K562 (cell line): ENCODE measurements around the gene HJV. TPM values are rescaled to one million over a fixed set of nuclear protein-coding genes. Genes with fewer than 3 reads are reported as not detected.
A peak's percentile ranks its signal among the peaks of the same experiment; 100 is the strongest.

Source experiments
- BRD9 ChIP-seq: fragments of 450-650 bp; IDR thresholded peaks from 2 replicates; pipeline ENCODE4 v1.6.1; 2018; ENCODE audit warnings: low read depth; ENCODE audit not compliant: partially characterized antibody
- EGR1 ChIP-seq: fragments of 450-650 bp; conservative IDR thresholded peaks from 2 replicates; pipeline ENCODE4 v1.6.1; 2017; ENCODE audit warnings: mild to moderate bottlenecking
- FOXA3 ChIP-seq, 2 experiments: fragments of 450-650 bp in 1 of 2; sonication (generic) in 1 of 2; formaldehyde crosslinking; IDR thresholded peaks in 1 of 2; conservative IDR thresholded peaks in 1 of 2; 2 replicates each; pipeline versions ENCODE4 v1.4.0 to v1.8.0; 2020 to 2022; ENCODE audit warnings: mild to moderate bottlenecking in 2 of 2, missing genetic modification reagents in 1 of 2
- FOXK2 ChIP-seq, 2 experiments: fragments of 450-650 bp; IDR thresholded peaks in 1 of 2; conservative IDR thresholded peaks in 1 of 2; 2 replicates each; pipeline ENCODE4 v1.6.1; 2016; ENCODE audit warnings: low read depth in 2 of 2, mild to moderate bottlenecking in 1 of 2
- MEF2A ChIP-seq: IDR thresholded peaks from 2 replicates; pipeline ENCODE4 v1.6.1; 2011; ENCODE audit warnings: low read depth, mild to moderate bottlenecking, low read length, moderate library complexity; ENCODE audit not compliant: control insufficient read depth
- NCOR1 ChIP-seq: fragments of 450-650 bp; IDR thresholded peaks from 2 replicates; pipeline ENCODE4 v1.6.1; 2016; ENCODE audit warnings: mild to moderate bottlenecking, moderate library complexity
- POLR2AphosphoS5 ChIP-seq: IDR thresholded peaks from 2 replicates; pipeline ENCODE4 v1.6.1; 2011; ENCODE audit warnings: mild to moderate bottlenecking, low read depth, low read length, moderate library complexity; ENCODE audit not compliant: control insufficient read depth, insufficient read depth
- PRDM10 ChIP-seq: fragments of 450-650 bp; IDR thresholded peaks from 2 replicates; pipeline ENCODE4 v1.6.1; 2018; ENCODE audit not compliant: partially characterized antibody
- RBBP5 ChIP-seq: fragments of 200-600 bp; sonication (generic); IDR thresholded peaks from 2 replicates; pipeline ENCODE4 v1.6.1; 2012; ENCODE audit warnings: borderline replicate concordance, mild to moderate bottlenecking, low read length, control low read depth, inconsistent platforms; ENCODE audit not compliant: insufficient read depth, poor library complexity, severe bottlenecking
- SMAD4 ChIP-seq: fragments of 250-450 bp; sonication (Bioruptor Pico); conservative IDR thresholded peaks from 2 replicates; pipeline ENCODE4 v1.8.0; 2021; ENCODE audit warnings: inconsistent platforms, mild to moderate bottlenecking, moderate library complexity
- TAF1 ChIP-seq: IDR thresholded peaks from 2 replicates; pipeline ENCODE4 v1.6.1; 2011; ENCODE audit warnings: mild to moderate bottlenecking, low read length, moderate library complexity; ENCODE audit not compliant: insufficient read depth, control insufficient read depth, severe bottlenecking; ENCODE audit errors: extremely low read depth
- ZC3H11A ChIP-seq: IDR thresholded peaks from 2 replicates; pipeline ENCODE4 v1.6.1; 2012; ENCODE audit warnings: low read depth, low read length, improper control_type of control experiment
- ZNF143 ChIP-seq: sonication (generic); formaldehyde crosslinking; IDR thresholded peaks from 2 replicates; pipeline ENCODE4 v1.9.0; 2022; ENCODE audit warnings: mild to moderate bottlenecking, missing genetic modification reagents
- ZNF253 ChIP-seq: fragments of 250-450 bp; sonication (Bioruptor Pico); conservative IDR thresholded peaks from 2 replicates; pipeline ENCODE4 v1.6.1; 2021; ENCODE audit warnings: mild to moderate bottlenecking
- ZNF609 ChIP-seq: sonication (generic); formaldehyde crosslinking; IDR thresholded peaks from 2 replicates; pipeline ENCODE4 v1.8.1; 2023; ENCODE audit warnings: missing genetic modification reagents, mild to moderate bottlenecking, borderline replicate concordance
- ZNF695 ChIP-seq: fragments of 450-650 bp; formaldehyde crosslinking; IDR thresholded peaks from 2 replicates; pipeline ENCODE4 v1.4.0; 2020; ENCODE audit warnings: mild to moderate bottlenecking, moderate library complexity
- ZNF766 ChIP-seq: fragments of 200-800 bp; sonication (Bioruptor generic); conservative IDR thresholded peaks from 2 replicates; pipeline ENCODE4 v1.6.1; 2016; ENCODE audit warnings: missing genetic modification characterization, missing compliant biosample characterization
- polyA plus RNA-seq, 8 experiments: library from polyadenylated mRNA; depleted of rRNA in 4 of 8; stranded (reverse) in 5 of 8; unstranded in 3 of 8; fragments of >200 nt; fragmentation: Nextera tagmentation in 2 of 8; fragmentation: Illumina TruSeq in 1 of 8; extraction: Ambion mirVana in 2 of 8; extraction: Trizol in 1 of 8; gene quantifications; 2 replicates each; pipeline versions ENCODE4 v1.2.1 to v1.2.3, GENCODE V29; 2011 to 2014; ENCODE audit warnings: inconsistent platforms in 1 of 8, missing spikeins in 1 of 8
- total RNA-seq, 7 experiments: library from RNA; depleted of rRNA in 6 of 7; stranded (reverse); fragments of >200 nt in 6 of 7; fragmentation: Illumina TruSeq in 2 of 7; extraction: Trizol in 2 of 7; gene quantifications; 2 replicates each; pipeline versions ENCODE4 v1.2.1 to v1.2.3, GENCODE V29; 2011 to 2021; ENCODE audit warnings: low replicate concordance in 1 of 7

Gene HJV
- total and polyA plus RNA-seq, 9 of the 15 experiments (the other 6 are each of a cell fraction or from before 2014, with no cell fraction given): 1.0 to 6.6 (median 2.4) TPM

- TF ChIP-seq ZNF143 (CRISPR knock-in tag): no peak
- TF ChIP-seq ZNF766: 0 out of 2 replicates have a peak, but pooled peaks have one; percentile 21
- TF ChIP-seq SMAD4 (CRISPR knock-in tag): peak; percentile 7; the same call in 1 of the 2 replicates
- 0 out of 2 replicates have a peak, but pooled peaks have one; percentile 38 for TF ChIP-seq POLR2AphosphoS5
- TF ChIP-seq PRDM10: no peak
- TF ChIP-seq RBBP5: no peak
- no peak for TF ChIP-seq ZC3H11A
- 0 out of 2 replicates have a peak, but pooled peaks have one; percentile 12 for TF ChIP-seq NCOR1
- TF ChIP-seq TAF1: peak; percentile 43
- TF ChIP-seq FOXK2 (conservative IDR thresholded peaks at IDR 0.05 in 1 of 2, IDR thresholded peaks at IDR 0.05 in 1 of 2; ENCODE audit: low read depth in 2 of 2): peak; percentile 95 to 98
- 0 out of 2 replicates have a peak, but pooled peaks have one; percentile 43 for TF ChIP-seq MEF2A
- TF ChIP-seq ZNF253 (CRISPR knock-in tag): 0 out of 2 replicates have a peak, but pooled peaks have one; percentile 57
- 0 out of 2 replicates have a peak, but pooled peaks have one; percentile 31 for TF ChIP-seq EGR1
- TF ChIP-seq FOXA3 (CRISPR knock-in tag; conservative IDR thresholded peaks at IDR 0.05 in 1 of 2, IDR thresholded peaks at IDR 0.05 in 1 of 2): peak in 1 of 2 experiments; percentile 52; a peak in 2 of 4 replicates
- TF ChIP-seq ZNF695 (CRISPR knock-in tag): 0 out of 2 replicates have a peak, but pooled peaks have one; percentile 32
- TF ChIP-seq ZNF609 (CRISPR knock-in tag): no peak
- peak; percentile 36 for TF ChIP-seq BRD9
Observed at GRCh38 chr1:145997016-145997717, 24.4 kb downstream of the HJV start (continued).
